GM12878 (cell line): Measurements from ENCODE around the gene ASB3.

Experiments used
- CBFB ChIP-seq: IDR thresholded peaks from 2 replicates; pipeline ENCODE4 v1.6.1; 2016; ENCODE audit warnings: antibody characterized with exemption, low read depth
- HCFC1 ChIP-seq: fragments of 150-350 bp; IDR thresholded peaks from 2 replicates; pipeline ENCODE4 v1.6.1; 2014; ENCODE audit warnings: low read length
- MAX ChIP-seq: IDR thresholded peaks from 2 replicates; pipeline ENCODE4 v1.6.1; 2012; ENCODE audit warnings: low read depth, low read length, improper control_type of control experiment
- MYC ChIP-seq: IDR thresholded peaks from 2 replicates; pipeline ENCODE4 v1.6.1; 2011; ENCODE audit warnings: mild to moderate bottlenecking, low read length, moderate library complexity, inconsistent platforms; ENCODE audit not compliant: insufficient read depth, insufficient replicate concordance, insufficient read length, severe bottlenecking
- NBN ChIP-seq: fragments of 450-650 bp; IDR thresholded peaks from 2 replicates; pipeline ENCODE4 v1.6.1; 2016
- POLR2A ChIP-seq: IDR thresholded peaks from 2 replicates; pipeline ENCODE4 v1.6.1; 2011; ENCODE audit warnings: low read depth, mild to moderate bottlenecking, low read length
- POLR2AphosphoS5 ChIP-seq: IDR thresholded peaks from 2 replicates; pipeline ENCODE4 v1.6.1; 2011; ENCODE audit warnings: mild to moderate bottlenecking, low read length, inconsistent platforms
- REST ChIP-seq: IDR thresholded peaks from 2 replicates; pipeline ENCODE4 v1.6.1; 2012; ENCODE audit warnings: mild to moderate bottlenecking, low read depth, low read length
- SUZ12 ChIP-seq: fragments of 200-600 bp; sonication (generic); IDR thresholded peaks from one replicate; pipeline ENCODE4 v1.6.1; 2018; ENCODE audit warnings: antibody characterized with exemption, mild to moderate bottlenecking; ENCODE audit not compliant: unreplicated experiment
- TF ChIP-seq, protein P1 (sequence below), 3 experiments: IDR thresholded peaks in 2 of 3; conservative IDR thresholded peaks in 1 of 3; 2 replicates each; pipeline ENCODE4 v1.5.1; 2011; ENCODE audit warnings: low read depth in 3 of 3, low read length in 3 of 3, mild to moderate bottlenecking in 3 of 3, control low read depth in 2 of 3, moderate library complexity in 2 of 3, inconsistent platforms in 1 of 3, mixed read lengths in 1 of 3; ENCODE audit not compliant: control insufficient read depth in 2 of 3, insufficient read depth in 1 of 3; ENCODE audit errors: extremely low read depth in 1 of 3
- TF ChIP-seq, protein P2 (sequence below): IDR thresholded peaks from 2 replicates; pipeline ENCODE4 v1.6.1; 2011; ENCODE audit warnings: low read depth, low read length, improper control_type of control experiment, borderline replicate concordance
- TF ChIP-seq, protein P3 (sequence below): fragments of 450-650 bp; conservative IDR thresholded peaks from 2 replicates; pipeline ENCODE4 v1.6.1; 2017; ENCODE audit warnings: mild to moderate bottlenecking, moderate library complexity

GRCh38 chr2:53765767-53766166 is 21.0 kb downstream of the ASB3 start:
- TF ChIP-seq CBFB (no peak), SUZ12 (no peak), REST (no peak), HCFC1 (no peak), POLR2A (no peak), MYC (no peak), POLR2AphosphoS5 (no peak), NBN (no peak), MAX (no peak)
- TF ChIP-seq, protein P1, sequence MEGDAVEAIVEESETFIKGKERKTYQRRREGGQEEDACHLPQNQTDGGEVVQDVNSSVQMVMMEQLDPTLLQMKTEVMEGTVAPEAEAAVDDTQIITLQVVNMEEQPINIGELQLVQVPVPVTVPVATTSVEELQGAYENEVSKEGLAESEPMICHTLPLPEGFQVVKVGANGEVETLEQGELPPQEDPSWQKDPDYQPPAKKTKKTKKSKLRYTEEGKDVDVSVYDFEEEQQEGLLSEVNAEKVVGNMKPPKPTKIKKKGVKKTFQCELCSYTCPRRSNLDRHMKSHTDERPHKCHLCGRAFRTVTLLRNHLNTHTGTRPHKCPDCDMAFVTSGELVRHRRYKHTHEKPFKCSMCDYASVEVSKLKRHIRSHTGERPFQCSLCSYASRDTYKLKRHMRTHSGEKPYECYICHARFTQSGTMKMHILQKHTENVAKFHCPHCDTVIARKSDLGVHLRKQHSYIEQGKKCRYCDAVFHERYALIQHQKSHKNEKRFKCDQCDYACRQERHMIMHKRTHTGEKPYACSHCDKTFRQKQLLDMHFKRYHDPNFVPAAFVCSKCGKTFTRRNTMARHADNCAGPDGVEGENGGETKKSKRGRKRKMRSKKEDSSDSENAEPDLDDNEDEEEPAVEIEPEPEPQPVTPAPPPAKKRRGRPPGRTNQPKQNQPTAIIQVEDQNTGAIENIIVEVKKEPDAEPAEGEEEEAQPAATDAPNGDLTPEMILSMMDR (IDR thresholded peaks at IDR 0.05 in 2 of 3, conservative IDR thresholded peaks at IDR 0.05 in 1 of 3; ENCODE audit: control insufficient read depth in 2 of 3, extremely low read depth in 1 of 3, insufficient read depth in 1 of 3, low read depth in 3 of 3, low read length in 3 of 3): no peak
- TF ChIP-seq, protein P2, sequence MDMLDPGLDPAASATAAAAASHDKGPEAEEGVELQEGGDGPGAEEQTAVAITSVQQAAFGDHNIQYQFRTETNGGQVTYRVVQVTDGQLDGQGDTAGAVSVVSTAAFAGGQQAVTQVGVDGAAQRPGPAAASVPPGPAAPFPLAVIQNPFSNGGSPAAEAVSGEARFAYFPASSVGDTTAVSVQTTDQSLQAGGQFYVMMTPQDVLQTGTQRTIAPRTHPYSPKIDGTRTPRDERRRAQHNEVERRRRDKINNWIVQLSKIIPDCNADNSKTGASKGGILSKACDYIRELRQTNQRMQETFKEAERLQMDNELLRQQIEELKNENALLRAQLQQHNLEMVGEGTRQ: no peak
- TF ChIP-seq, protein P3, sequence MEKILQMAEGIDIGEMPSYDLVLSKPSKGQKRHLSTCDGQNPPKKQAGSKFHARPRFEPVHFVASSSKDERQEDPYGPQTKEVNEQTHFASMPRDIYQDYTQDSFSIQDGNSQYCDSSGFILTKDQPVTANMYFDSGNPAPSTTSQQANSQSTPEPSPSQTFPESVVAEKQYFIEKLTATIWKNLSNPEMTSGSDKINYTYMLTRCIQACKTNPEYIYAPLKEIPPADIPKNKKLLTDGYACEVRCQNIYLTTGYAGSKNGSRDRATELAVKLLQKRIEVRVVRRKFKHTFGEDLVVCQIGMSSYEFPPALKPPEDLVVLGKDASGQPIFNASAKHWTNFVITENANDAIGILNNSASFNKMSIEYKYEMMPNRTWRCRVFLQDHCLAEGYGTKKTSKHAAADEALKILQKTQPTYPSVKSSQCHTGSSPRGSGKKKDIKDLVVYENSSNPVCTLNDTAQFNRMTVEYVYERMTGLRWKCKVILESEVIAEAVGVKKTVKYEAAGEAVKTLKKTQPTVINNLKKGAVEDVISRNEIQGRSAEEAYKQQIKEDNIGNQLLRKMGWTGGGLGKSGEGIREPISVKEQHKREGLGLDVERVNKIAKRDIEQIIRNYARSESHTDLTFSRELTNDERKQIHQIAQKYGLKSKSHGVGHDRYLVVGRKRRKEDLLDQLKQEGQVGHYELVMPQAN: no peak
